ENCODE measurements around the gene HSPA1B.

The HSPA1B gene

DNA sequence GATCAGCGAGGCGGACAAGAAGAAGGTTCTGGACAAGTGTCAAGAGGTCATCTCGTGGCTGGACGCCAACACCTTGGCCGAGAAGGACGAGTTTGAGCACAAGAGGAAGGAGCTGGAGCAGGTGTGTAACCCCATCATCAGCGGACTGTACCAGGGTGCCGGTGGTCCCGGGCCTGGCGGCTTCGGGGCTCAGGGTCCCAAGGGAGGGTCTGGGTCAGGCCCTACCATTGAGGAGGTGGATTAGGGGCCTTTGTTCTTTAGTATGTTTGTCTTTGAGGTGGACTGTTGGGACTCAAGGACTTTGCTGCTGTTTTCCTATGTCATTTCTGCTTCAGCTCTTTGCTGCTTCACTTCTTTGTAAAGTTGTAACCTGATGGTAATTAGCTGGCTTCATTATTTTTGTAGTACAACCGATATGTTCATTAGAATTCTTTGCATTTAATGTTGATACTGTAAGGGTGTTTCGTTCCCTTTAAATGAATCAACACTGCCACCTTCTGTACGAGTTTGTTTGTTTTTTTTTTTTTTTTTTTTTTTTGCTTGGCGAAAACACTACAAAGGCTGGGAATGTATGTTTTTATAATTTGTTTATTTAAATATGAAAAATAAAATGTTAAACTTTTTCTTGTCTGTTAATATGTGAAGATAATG, 2.2 kb downstream of the HSPA1B start:
- H3K27ac ChIP-seq (ENCODE audit: extremely low read depth, low read depth, low read length): peak overlapping the region; percentile 72
- H3K9me3 ChIP-seq (ENCODE audit: control insufficient read depth, insufficient read depth, low read depth, low read length): no peaks in the 10 kb centered on the region
- peak overlapping the region; percentile 64 for H3K4me3 ChIP-seq (ENCODE audit: low read depth, low read length)
- H3K4me1 ChIP-seq (ENCODE audit: control insufficient read depth, insufficient read depth, low read length): no peaks in the 10 kb centered on the region
- H3K36me3 ChIP-seq (ENCODE audit: control insufficient read depth in 2 of 2, insufficient read depth in 1 of 2, low read length in 2 of 2): peaks cover 0 to 24% of the 10 kb centered on the region in 2 experiments; a peak in 2 of 3 replicates
- POLR2A ChIA-PET: interaction anchor here (0.6 to 8.1 kb wide), 31 partner anchors 8 to 1052 kb away, joined by 3 to 93 read pairs (median 6); partner anchors contain the start of genes BAG6, CLIC1, DDX39B and GPANK1
- CTCF ChIA-PET: interaction anchor here (0.6 to 4.4 kb wide), 23 partner anchors 15 to 416 kb away, joined by 3 to 18 read pairs (median 4); partner anchors contain the start of genes CLIC1, LSM2, LY6G5C and VARS1
- TF ChIP-seq ZNF843 (tag by site-specific recombination; IDR thresholded peaks at IDR 0.05) (no peak), FEZF1 (tag by site-specific recombination; IDR thresholded peaks at IDR 0.05) (peak; percentile 15; the same call in 1 of the 2 replicates), ZSCAN23 (tag by site-specific recombination; IDR thresholded peaks at IDR 0.05) (no peak), SP7 (tag by site-specific recombination; IDR thresholded peaks at IDR 0.05) (peak; percentile 68; the same call in 1 of the 2 replicates), SP3 (tag by site-specific recombination; IDR thresholded peaks at IDR 0.05) (no peak), BCL11B (tag by site-specific recombination; IDR thresholded peaks at IDR 0.05; ENCODE audit: low read depth) (peak; percentile 94), ZNF169 (tag by site-specific recombination; IDR thresholded peaks at IDR 0.05) (no peak), ZNF654 (tag by site-specific recombination; IDR thresholded peaks at IDR 0.05; ENCODE audit: low read depth) (peak; percentile 93), ZNF747 (tag by site-specific recombination; IDR thresholded peaks at IDR 0.05) (no peak), ZNF132 (tag by site-specific recombination; IDR thresholded peaks at IDR 0.05; ENCODE audit: borderline replicate concordance) (no peak), ZBTB48 (tag by site-specific recombination; IDR thresholded peaks at IDR 0.05) (peak; percentile 85), ZNF76 (tag by site-specific recombination; IDR thresholded peaks at IDR 0.05; ENCODE audit: borderline replicate concordance, low read depth) (no peak), ZNF155 (tag by site-specific recombination; IDR thresholded peaks at IDR 0.05) (no peak), MEIS1 (CRISPR knock-in tag; IDR thresholded peaks at IDR 0.05; ENCODE audit: borderline replicate concordance) (no peak), ZXDB (tag by site-specific recombination; IDR thresholded peaks at IDR 0.05) (no peak; the same call in 1 of the 2 replicates), KLF1 (tag by site-specific recombination; IDR thresholded peaks at IDR 0.05) (no peak), ZNF837 (tag by site-specific recombination; IDR thresholded peaks at IDR 0.05) (no peak), ZNF19 (tag by site-specific recombination; IDR thresholded peaks at IDR 0.05; ENCODE audit: low read depth) (no peak), ZNF37A (tag by site-specific recombination; IDR thresholded peaks at IDR 0.05) (no peak)
- TF ChIP-seq, protein P1, sequence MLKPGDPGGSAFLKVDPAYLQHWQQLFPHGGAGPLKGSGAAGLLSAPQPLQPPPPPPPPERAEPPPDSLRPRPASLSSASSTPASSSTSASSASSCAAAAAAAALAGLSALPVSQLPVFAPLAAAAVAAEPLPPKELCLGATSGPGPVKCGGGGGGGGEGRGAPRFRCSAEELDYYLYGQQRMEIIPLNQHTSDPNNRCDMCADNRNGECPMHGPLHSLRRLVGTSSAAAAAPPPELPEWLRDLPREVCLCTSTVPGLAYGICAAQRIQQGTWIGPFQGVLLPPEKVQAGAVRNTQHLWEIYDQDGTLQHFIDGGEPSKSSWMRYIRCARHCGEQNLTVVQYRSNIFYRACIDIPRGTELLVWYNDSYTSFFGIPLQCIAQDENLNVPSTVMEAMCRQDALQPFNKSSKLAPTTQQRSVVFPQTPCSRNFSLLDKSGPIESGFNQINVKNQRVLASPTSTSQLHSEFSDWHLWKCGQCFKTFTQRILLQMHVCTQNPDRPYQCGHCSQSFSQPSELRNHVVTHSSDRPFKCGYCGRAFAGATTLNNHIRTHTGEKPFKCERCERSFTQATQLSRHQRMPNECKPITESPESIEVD (tag by site-specific recombination; IDR thresholded peaks at IDR 0.05): peak; percentile 41; the same call in 1 of the 2 replicates
- TF ChIP-seq, protein P2, sequence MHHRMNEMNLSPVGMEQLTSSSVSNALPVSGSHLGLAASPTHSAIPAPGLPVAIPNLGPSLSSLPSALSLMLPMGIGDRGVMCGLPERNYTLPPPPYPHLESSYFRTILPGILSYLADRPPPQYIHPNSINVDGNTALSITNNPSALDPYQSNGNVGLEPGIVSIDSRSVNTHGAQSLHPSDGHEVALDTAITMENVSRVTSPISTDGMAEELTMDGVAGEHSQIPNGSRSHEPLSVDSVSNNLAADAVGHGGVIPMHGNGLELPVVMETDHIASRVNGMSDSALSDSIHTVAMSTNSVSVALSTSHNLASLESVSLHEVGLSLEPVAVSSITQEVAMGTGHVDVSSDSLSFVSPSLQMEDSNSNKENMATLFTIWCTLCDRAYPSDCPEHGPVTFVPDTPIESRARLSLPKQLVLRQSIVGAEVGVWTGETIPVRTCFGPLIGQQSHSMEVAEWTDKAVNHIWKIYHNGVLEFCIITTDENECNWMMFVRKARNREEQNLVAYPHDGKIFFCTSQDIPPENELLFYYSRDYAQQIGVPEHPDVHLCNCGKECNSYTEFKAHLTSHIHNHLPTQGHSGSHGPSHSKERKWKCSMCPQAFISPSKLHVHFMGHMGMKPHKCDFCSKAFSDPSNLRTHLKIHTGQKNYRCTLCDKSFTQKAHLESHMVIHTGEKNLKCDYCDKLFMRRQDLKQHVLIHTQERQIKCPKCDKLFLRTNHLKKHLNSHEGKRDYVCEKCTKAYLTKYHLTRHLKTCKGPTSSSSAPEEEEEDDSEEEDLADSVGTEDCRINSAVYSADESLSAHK (tag by site-specific recombination; IDR thresholded peaks at IDR 0.05): no peak
- TF ChIP-seq, protein P3, sequence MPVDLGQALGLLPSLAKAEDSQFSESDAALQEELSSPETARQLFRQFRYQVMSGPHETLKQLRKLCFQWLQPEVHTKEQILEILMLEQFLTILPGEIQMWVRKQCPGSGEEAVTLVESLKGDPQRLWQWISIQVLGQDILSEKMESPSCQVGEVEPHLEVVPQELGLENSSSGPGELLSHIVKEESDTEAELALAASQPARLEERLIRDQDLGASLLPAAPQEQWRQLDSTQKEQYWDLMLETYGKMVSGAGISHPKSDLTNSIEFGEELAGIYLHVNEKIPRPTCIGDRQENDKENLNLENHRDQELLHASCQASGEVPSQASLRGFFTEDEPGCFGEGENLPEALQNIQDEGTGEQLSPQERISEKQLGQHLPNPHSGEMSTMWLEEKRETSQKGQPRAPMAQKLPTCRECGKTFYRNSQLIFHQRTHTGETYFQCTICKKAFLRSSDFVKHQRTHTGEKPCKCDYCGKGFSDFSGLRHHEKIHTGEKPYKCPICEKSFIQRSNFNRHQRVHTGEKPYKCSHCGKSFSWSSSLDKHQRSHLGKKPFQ (tag by site-specific recombination; IDR thresholded peaks at IDR 0.05): no peak
- TF ChIP-seq, protein P4, sequence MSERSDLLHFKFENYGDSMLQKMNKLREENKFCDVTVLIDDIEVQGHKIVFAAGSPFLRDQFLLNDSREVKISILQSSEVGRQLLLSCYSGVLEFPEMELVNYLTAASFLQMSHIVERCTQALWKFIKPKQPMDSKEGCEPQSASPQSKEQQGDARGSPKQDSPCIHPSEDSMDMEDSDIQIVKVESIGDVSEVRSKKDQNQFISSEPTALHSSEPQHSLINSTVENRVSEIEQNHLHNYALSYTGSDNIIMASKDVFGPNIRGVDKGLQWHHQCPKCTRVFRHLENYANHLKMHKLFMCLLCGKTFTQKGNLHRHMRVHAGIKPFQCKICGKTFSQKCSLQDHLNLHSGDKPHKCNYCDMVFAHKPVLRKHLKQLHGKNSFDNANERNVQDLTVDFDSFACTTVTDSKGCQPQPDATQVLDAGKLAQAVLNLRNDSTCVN (tag by site-specific recombination; optimal IDR thresholded peaks at IDR 0.05): no peak
- TF ChIP-seq, protein P5, sequence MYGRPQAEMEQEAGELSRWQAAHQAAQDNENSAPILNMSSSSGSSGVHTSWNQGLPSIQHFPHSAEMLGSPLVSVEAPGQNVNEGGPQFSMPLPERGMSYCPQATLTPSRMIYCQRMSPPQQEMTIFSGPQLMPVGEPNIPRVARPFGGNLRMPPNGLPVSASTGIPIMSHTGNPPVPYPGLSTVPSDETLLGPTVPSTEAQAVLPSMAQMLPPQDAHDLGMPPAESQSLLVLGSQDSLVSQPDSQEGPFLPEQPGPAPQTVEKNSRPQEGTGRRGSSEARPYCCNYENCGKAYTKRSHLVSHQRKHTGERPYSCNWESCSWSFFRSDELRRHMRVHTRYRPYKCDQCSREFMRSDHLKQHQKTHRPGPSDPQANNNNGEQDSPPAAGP (tag by site-specific recombination; IDR thresholded peaks at IDR 0.05): peak; percentile 23; the same call in 1 of the 2 replicates
- TF ChIP-seq, protein P6, sequence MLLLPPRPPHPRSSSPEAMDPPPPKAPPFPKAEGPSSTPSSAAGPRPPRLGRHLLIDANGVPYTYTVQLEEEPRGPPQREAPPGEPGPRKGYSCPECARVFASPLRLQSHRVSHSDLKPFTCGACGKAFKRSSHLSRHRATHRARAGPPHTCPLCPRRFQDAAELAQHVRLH (tag by site-specific recombination; IDR thresholded peaks at IDR 0.05): 0 out of 2 replicates have a peak, but pooled peaks have one; percentile 15
- TF ChIP-seq, protein P7, sequence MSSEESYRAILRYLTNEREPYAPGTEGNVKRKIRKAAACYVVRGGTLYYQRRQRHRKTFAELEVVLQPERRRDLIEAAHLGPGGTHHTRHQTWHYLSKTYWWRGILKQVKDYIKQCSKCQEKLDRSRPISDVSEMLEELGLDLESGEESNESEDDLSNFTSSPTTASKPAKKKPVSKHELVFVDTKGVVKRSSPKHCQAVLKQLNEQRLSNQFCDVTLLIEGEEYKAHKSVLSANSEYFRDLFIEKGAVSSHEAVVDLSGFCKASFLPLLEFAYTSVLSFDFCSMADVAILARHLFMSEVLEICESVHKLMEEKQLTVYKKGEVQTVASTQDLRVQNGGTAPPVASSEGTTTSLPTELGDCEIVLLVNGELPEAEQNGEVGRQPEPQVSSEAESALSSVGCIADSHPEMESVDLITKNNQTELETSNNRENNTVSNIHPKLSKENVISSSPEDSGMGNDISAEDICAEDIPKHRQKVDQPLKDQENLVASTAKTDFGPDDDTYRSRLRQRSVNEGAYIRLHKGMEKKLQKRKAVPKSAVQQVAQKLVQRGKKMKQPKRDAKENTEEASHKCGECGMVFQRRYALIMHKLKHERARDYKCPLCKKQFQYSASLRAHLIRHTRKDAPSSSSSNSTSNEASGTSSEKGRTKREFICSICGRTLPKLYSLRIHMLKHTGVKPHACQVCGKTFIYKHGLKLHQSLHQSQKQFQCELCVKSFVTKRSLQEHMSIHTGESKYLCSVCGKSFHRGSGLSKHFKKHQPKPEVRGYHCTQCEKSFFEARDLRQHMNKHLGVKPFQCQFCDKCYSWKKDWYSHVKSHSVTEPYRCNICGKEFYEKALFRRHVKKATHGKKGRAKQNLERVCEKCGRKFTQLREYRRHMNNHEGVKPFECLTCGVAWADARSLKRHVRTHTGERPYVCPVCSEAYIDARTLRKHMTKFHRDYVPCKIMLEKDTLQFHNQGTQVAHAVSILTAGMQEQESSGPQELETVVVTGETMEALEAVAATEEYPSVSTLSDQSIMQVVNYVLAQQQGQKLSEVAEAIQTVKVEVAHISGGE (tag by site-specific recombination; conservative IDR thresholded peaks at IDR 0.05; ENCODE audit: low read depth): 0 out of 2 replicates have a peak, but pooled peaks have one; percentile 6
